NCI-H2107 treated with DMSO at 0.1 percent for 48 hours (cell line): ENCODE data around the gene CCDC107.

Experiments used
- DNase-seq: peaks from one replicate; lab custom pipeline; 2025; ENCODE audit not compliant: unreplicated experiment; lab: John Stamatoyannopoulos, UW

The CCDC107 gene

GRCh38 chr9:35682051-35682450 lies 24.0 kb downstream of the CCDC107 start:
- no peak for DNase-seq

DNA sequence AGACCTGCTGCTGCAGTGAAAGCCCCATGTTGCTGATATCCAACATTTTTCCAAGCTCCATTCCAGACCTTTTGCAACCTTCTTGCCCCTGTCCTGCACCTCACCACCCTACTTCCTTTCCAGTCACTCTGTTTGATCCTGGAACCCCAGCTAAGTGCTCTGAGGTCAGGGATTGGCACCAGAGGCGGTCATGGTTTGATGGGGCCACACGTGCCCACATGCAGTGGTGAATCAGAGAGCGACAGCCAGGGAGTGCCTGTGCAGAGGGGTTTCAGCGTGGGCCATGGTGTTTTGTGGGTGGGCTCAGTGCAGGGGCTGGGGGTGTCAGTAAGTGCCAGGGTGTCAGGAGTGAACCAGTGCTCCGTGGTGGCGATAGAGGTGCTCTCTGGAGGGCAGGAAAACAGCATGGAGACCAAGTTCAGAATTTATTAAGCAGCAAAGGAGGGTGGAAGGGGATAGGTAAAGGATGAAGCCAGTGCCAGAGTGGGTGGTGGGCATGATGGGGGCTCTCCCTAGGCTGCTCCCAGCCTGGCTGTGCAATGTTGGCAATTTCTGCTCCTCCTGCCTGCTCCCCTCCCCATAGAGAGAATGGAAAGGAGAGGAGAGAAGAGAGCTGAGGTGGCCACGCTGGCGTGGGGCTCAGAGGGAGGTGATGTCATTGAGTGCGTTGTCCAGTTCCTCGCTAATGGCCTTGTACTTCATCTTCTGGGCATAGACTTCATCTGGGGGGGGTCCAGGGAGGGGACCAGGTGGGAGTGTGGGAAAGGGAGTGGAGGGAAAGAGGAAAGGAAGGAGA lies 24.6 kb downstream of the CCDC107 start:
- no peak for DNase-seq

DNA sequence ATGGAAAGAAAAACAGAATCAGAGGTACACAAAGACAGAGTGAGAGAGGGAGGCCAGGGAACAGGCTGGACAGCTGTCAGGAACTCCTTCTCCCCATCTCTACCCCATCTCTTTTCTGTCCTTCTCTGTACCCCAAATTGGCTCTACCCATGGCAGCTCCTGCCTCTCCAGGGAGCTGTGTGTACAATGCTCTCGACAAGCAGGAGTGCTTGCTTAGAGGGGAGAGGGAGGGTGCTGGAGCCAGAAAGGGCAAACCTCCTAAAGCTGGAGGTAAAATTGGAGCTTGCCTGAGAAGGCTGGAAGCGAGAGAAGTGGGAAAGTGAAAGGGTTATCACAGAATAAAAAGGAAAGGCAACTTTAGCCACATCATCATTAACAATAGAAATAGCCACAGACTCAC lies 25.2 kb downstream of the CCDC107 start:
- peak; percentile 36 for DNase-seq

GRCh38 chr9:35684921-35685320 lies 26.8 kb downstream of the CCDC107 start:
- no peak for DNase-seq

- no peak for DNase-seq
Observed at GRCh38 chr9:35685506-35685905, 27.4 kb downstream of the CCDC107 start.

DNA sequence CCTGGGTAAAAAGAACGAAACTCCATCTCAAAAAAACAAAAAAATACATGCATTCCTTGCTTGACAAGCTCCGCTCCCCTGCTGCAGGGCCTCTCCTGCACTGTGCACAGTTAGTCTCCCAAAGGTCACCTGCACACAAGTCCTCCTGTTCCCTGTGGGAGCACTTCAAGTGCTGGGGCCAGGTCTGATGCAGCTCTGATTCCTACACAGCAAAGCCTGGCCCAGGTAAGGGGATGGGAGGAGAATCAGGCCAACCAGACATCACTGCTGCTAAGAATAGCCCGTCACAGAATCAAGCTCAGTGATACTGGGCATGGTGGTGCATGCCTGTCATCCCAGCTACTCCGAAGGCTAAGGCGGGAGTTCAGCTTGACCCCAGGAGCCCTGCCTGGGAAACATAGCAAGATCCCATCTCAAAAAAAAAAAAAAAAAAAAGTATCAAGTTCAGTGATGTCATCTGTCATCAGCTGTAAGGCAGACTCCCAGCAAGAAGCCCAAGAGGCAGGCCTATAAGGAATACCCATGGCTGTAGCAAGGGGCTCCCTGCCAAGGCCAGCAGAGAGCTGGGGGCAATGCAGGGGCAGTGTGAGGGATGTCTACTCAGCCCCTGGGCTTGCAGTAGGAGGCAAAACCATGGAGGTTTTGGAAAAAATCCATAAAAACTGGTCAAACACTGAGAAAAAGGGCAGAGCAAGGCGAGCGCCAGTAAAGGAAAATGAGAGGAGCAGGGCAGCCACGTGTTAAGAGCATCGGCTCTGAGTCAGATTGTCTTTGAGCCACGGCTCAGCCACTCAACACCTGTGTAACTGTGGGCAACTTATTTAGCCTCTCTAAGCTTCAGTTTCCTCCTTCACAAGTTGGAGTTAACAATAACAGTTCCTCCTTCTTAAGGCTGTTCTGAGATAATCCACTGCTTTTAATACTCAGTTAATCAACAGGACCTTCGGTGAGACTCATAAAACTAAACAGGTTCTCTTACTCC lies 28.4 kb downstream of the CCDC107 start:
- DNase-seq: no peak

GRCh38 chr9:35687306-35687705 lies 29.2 kb downstream of the CCDC107 start:
- DNase-seq: no peak

DNA sequence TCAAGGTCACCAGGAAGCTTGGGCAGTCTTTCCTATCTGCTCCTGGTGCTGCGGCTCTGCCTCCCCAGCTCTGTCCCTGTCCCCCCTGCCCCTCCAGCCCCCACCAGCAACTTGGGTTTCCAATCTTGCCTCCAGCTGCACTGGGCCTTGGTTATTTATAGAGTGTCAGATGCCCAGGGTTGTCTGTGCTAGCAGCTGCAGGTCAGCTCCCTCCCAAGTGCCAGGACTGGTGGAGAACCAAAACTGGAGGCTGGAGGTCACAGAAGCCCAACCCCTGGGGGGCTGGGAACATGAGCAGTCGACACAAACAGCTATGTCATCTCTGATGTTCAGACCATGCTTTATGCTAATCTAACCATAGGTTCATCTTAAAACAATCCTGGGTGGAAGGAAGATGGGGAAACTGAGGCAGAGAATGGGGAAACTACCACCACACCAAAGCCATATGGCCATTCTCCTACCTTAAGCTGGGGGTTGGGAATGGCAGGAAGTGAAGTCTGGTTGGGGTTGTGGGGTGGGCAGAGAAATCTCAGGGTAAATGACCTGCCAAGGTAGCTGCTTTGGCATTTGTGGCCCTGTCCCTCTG lies 30.0 kb downstream of the CCDC107 start:
- no peak for DNase-seq

DNA sequence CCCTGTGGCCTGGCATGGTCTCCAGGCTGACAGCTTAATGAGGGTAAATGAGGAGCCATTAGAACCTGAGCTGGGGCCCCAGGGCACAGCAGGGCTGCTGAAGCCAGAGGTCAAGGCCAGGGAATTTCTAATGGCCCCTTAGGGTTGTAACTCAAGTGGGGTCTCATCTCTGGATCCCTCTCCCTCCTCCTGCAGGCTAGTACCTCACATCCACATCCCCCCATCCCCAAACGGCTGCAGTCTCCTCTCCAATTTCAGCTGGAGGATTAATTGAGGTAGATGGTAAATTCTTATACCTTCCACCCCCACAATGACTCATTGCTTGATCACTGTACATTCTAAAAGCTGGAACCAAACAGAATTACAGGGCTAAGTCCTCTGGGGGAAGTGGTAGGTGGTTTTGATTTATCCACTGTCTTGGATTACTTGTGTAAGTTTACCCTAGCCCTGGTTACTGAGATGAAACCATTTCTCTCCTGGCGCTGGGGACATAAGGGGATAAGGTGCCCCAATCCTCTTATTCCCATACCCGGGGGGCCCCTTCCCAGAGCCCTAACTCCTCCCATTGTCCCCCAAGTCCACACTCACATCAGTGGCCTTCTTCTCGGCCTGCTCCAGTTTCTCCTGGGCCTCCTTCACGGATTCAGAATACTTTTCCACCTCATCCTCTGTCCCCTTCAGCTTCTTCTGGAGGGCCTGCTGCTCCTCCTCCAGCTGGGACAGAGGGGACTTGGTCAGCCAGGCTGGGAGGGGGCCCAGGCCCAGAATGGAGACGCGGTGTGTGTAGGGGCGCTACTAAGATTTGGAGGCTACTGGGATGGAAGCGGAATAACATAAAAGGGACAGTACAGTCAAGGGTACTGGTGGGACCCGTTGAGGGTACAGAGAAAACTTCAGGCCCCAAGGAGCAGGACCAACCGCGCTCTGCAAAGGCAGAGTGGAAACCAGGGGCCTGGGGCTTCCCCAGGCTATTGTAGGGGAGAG lies 30.8 kb downstream of the CCDC107 start:
- no peak for DNase-seq

GRCh38 chr9:35689542-35690293 lies 31.6 kb downstream of the CCDC107 start, which contains the start of gene TPM2:
TSS of gene TPM2 (minus strand) at chr9:35689925. CDS start at chr9:35689817, 108 bp downstream.
- DNase-seq: no peak

DNA sequence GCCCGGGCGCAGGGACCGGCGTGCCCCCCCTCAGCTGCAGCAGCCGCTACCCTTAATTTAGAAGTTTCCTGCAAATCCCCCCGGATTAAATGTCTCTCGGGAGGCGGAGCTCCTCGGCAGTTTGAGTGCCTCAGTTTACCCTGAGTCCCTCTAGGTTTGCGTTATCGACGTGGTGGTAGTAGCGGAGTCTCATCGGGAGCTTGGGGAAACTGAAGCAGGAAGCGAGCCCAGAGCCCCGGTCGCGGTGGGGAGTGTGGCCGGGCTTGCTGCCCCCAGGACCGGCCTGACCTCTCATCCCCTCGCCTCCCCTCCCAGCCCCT lies 32.2 kb downstream of the CCDC107 start:
- DNase-seq: no peak

- peak; percentile 8 for DNase-seq
Observed at GRCh38 chr9:35690614-35691333, 32.7 kb downstream of the CCDC107 start.

GRCh38 chr9:35691334-35691650 lies 33.2 kb downstream of the CCDC107 start:
- no peak for DNase-seq

DNA sequence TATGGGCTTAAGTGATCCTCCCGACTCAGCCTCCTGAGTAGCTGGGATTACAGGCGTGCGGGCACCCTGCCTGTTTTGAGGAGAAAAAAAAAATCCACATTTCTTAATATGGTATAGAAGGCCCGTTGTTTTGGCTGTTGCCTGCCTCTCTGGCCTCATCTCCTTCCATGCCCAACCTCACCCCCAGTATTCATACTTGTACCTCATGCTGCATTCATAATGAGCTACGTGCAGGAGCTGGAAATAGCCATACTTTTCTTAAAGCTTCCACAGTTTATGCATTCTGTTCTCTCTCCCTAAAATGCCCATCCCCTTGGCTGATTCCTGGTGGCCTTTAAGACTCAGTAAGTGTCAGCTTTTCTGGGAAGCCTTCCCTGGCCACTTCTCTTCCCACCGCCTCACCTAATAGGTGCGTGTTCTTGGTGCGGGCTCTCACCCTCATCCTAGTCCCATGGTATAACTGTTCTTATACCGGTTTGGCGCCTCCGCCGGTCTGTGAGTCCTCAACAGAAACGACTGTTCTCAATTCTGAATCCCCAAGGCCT lies 33.7 kb downstream of the CCDC107 start:
- no peak for DNase-seq

DNA sequence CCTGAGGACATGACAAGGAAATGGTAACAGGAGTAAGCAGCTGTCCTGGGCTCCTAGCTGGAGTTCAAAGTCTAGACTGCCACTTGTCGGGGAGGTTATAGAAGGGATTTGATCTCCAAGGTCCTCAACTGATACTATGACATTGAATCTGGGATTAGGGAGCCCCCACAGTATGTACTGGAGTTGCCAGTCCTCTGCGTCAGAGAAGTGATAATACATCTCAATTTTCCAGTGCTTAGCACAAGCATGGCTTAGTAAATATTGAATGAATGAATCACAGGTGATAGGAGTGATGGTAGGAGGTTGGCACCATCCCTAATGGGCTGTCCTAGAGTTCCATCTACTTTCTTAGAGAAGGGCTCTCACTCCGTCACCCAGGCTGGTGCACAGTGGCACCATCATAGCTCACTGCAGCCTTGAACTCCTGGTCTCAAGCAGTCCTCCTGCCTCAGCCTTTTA lies 37.9 kb downstream of the CCDC107 start:
- DNase-seq: no peak

DNA sequence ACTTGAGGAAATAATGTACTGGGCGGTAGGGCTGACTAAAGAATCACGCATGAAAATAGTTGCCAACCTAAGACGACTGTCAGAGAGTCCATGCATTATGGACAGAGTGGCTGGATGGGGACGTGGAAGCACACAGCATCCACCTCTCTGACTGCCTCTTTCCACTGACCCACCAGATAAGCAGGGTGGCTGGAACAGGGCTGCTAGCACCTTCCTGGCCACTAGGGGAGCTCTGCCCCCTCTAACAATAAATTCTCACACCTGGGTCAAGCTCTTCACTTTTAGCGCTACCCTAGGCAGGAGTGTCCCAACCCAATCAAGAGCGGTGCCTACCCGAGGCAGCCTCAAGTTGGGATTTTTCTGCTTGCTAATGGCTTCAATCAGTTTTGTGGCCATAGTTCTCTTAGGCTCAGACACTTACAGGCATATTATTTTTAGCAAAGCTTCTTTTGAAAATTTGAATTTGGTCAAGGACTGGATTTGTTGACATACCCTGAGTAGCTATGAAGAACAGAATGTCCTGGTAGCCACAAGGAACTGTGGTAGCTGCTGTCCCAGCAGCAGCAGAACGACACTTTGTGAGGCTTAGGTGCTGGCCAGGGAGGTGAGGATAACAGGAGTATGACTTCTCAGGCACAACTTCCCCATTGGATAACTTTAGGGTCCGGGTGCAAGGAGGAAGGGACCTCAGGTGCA lies 38.6 kb downstream of the CCDC107 start:
- peak; percentile 7 for DNase-seq

- no peak for DNase-seq
Observed at GRCh38 chr9:35697486-35697885, 39.4 kb downstream of the CCDC107 start.

GRCh38 chr9:35698231-35698630 lies 40.1 kb downstream of the CCDC107 start:
- DNase-seq: no peak
